RPMI7951 (cell line): ENCODE measurements around the gene SLC38A10. TPM values are rescaled to one million over a fixed set of nuclear protein-coding genes. Genes with fewer than 3 reads are reported as not detected.
"Not testable (repeated sequence)": the region's sequence is repeated elsewhere in the genome, so short reads cannot be mapped to it uniquely, and the experiment has no call there.

Experiments
- DNase-seq: peaks from one replicate; pipeline ENCODE4 v3.0.0-alpha.2; 2012; ENCODE audit warnings: low read depth
- total RNA-seq: library from RNA; depleted of rRNA; stranded (reverse); fragments of >200 nt; shearing (Covaris generic); gene quantifications from 2 replicates; pipeline ENCODE4 v1.2.3, GENCODE V29; 2014

The SLC38A10 gene
- total RNA-seq, 1 experiment from 2014 or later, result 24.0 TPM

DNA sequence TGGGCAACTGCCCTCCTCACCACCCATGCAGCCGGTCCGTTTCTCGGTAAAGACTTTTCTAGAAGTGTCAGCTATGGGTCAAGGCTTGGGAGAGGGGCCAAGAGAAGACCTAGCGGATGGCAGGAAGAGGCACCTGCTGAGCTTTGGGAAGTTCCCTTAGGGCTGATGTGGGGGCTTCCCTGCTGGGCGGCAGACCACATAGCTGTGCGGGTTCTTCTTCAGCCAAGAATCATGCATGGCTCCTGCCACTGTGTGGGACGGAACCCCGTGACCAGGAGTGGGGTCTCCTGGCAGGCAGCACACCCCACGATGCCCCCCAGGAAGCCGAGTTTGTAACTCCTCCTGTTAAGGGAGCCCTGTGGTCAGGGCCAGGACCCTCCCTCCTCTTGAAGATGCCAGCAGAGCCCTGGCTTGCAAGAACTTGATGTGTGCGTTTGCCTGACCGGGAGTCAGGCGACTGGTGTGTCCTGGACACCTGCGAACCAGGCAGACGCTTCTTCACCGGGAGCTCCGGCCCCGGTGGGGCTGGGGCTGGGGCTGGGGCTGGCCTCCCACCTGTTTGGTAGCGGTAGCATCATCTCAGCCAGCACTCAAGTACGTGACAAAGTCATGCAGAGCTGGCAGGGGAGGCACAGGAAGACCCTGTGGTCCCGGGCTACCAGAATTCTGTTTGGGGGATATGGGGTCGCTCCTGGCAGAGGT, 17.7 kb upstream of the SLC38A10 start:
- DNase-seq, result no peak

- DNase-seq, result no peak
These were observed 16.8 kb upstream of the SLC38A10 start for GRCh38 chr17:81311946-81312345.

- DNase-seq, result no peak
These were observed 15.9 kb upstream of the SLC38A10 start for GRCh38 chr17:81310949-81311550.

GRCh38 chr17:81309859-81310839, 15.0 kb upstream of the SLC38A10 start:
- DNase-seq, result no peak

- DNase-seq, result peak; percentile 75
These were observed 14.2 kb upstream of the SLC38A10 start for GRCh38 chr17:81309140-81309858.

DNA sequence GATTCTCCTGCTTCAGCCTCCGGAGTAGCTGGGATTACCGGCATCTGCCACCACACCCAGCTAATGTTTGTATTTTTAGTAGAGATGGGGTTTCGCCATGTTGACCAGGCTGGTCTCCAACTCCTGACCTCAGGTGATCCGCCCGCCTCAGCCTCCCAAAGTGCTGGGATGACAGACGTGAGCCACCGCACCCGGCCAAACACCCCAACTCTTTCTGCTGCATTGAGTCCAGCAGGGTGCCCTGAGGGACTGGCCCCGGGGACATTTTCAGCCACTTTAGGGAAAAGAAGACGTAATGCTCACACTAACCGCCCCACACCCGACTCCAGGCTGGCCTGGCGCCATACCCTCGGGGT, 13.7 kb upstream of the SLC38A10 start:
- DNase-seq, result not testable (repeated sequence)

DNA sequence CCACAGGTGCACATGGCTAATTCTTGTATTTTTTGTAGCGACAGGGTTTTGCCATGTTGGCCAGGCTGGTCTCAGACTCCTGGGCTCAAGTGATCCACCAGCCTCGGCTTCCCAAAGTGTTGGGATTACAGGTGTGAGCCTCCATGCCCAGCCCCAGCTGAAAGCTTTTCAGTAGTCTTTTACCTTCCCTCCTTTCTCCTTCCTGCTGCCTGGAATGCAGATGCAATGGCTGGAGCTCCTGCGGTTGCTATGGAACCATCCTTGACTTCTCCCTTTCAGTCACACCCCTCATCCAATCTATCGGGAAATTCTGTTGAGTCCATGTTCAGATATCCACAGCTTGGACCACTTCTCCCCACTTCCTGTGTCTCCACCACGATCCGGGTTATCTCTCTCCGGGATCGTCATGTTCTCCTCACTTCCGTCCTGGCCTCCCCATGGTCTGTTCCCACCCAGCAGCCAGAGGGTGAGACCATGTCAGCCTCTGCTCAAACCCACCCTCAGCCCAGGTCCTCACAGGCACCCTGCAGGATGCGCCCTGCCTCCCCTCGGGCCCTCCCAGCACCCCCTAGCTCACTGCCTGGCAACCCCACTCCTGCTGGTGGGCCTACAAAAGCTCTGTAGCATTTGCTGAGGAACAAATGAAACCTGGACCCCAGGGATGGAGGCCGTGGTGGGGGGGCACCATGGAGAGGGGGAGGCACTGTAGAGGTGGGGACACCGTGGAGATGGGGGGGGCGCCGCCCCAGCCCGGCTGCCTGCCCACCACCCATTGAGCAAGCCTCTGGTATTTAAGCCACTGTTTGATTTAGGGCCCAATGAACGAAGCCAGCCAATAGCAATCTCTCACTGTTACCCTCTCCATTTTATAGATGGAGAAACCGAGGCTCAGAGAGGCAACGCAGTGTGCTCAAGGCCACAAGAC, 12.8 kb upstream of the SLC38A10 start:
- no peak for DNase-seq

- no peak for DNase-seq
These were observed 11.9 kb upstream of the SLC38A10 start for GRCh38 chr17:81306898-81307510.

GRCh38 chr17:81306491-81306890, 11.4 kb upstream of the SLC38A10 start:
- no peak for DNase-seq

DNA sequence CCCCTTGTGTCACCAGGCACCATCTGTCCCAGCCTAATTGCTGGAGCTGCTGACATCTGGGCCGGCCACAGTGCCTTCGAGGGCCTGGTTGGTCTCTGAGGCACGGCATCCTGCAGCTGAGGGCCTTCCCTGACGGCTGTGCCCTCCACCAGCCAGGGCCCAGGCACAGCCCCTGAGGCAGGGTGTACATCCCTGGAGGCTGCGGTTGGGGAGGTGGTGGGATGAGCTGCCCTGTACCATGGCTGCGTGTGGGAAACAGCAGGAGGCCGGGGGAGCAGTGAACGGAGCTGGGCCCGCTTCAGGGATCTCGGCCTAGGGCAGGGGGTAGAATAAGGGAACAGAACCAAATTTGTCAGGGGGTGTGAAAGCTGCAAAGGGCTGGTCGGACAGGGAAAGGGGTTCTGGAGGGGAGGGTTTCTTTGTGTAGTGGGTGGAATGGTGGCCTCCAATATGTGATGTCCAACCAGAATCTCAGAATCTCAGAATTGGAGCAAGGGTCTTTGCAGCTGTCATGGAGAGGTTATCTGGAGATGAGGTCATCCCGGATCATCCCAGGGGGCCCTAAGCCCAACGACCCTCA, 10.0 kb upstream of the SLC38A10 start:
- no peak for DNase-seq

- DNase-seq, result no peak
These were observed 9.3 kb upstream of the SLC38A10 start for GRCh38 chr17:81304196-81305015.

DNA sequence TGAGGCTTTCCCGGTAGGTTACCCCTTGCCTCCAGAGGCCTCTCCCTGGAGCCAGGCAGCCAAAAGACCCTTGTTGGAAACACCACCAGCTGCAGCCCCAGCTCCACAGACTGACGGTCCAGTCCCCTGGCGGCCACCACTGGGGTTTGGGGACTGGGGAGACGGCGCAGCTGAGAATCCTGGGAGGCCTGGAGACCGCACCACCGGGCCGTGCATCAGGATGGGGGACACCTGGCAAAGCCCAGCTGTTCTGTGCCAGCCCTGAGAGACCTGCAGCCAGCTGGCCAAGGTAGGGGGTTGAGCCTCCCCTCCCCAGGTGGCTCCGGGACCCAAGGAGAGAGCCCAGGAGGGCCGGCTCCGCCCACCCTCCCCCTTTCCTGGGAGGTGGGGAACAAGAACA, 8.3 kb upstream of the SLC38A10 start:
- DNase-seq, result no peak

- no peak for DNase-seq
These were observed 7.8 kb upstream of the SLC38A10 start for GRCh38 chr17:81302861-81303333.

GRCh38 chr17:81302324-81302723, 7.2 kb upstream of the SLC38A10 start:
- DNase-seq, result no peak

DNA sequence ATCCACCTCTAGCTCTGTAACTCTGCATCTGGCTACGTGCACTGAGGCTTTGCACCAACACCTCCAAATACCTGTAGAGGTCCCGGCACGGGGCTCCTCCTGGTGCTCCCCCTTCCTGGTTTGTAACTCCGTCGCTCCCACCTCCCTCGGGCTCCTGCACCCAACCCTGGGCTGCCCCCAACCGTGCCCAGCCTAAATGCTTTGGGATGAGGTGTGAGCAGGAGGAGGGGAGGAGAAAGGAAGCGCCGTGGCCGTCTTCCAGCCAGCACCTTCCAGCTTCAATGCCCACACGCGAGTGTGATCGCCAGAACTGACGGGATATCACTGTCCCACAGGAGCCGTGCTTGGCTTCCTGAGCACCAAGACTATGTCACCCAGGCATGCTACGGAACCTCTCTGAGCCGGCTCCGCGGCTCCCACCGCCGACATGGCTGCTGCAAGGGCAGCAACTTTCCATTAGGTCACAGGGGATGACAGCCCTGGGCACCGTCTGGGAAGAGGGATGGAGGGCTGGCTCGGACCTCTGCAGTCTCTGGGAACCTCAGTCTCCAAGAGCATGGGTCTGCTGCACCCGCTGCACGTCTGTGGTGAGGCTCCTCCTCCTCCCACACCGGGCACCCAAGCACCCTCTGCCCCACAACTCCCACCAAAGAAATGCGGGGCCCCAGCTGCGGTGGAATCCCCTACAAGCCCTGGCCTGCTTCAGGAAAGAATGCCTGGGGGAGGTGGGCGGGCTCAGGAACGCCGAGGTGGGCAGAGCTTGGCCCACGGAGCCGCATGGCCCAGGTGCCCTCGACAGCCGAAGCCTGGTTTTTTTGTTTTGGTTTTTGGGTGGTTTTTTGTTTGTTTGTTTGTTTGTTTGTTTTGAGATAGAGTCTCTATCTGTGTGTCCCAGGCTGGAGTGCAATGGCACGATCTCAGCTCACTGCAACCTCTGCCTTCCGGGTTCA, 6.4 kb upstream of the SLC38A10 start:
- no peak for DNase-seq

- DNase-seq, result no peak
These were observed 5.6 kb upstream of the SLC38A10 start for GRCh38 chr17:81300586-81301155.

GRCh38 chr17:81299846-81300585, 4.9 kb upstream of the SLC38A10 start:
- no peak for DNase-seq
